HCT116 (cell line): ENCODE data around the gene UBASH3B. TPM values are rescaled to one million over a fixed set of nuclear protein-coding genes. Genes with fewer than 3 reads are reported as not detected.

Experiments used
- ATAC-seq: fragments of 200-7000 bp; cut with Tn5 transposase; 2 replicates; pipeline ENCODE4 v1.9.1; 2020; ENCODE audit warnings: mild to moderate bottlenecking, moderate library complexity
- BruUV-seq: library from RNA; stranded (reverse); fragments of 400-500 nt; replicated peaks from 2 replicates; lab custom pipeline; 2021; lab: Mats Ljungman, UMichigan
- CTCF ChIA-PET: fragments of 300-600 bp; sonication (Branson Sonifier 250); formaldehyde crosslinking; loops from one replicate; lab custom pipeline; 2021; ENCODE audit warnings: antibody characterized with exemption; lab: Charles Lee
- POLR2A ChIA-PET: fragments of 300-600, 350-600 bp; sonication (Branson Sonifier 250); formaldehyde crosslinking; loops from one replicate; lab custom pipeline; 2021; ENCODE audit warnings: antibody characterized with exemption; lab: Charles Lee
- RAD21 ChIA-PET, 2 experiments: fragments of 300-600 bp; sonication (Branson Sonifier 250); formaldehyde crosslinking; loops; one replicate each; lab custom pipeline; 2023; ENCODE audit warnings: low total read pairs in 2 of 2; ENCODE audit not compliant: uncharacterized antibody in 2 of 2, unreplicated experiment in 2 of 2, low non-redundant PET in 1 of 2; lab: Charles Lee
- DNase-seq: peaks from one replicate; pipeline ENCODE4 v3.0.0-alpha.2; 2010; ENCODE audit warnings: low read depth, low spot score
- H2AFZ ChIP-seq: fragments of 200-600 bp; shearing (Covaris generic), sonication (generic); 2 replicates; pipeline ENCODE4 v1.6.1; 2017; ENCODE audit warnings: low read depth, mixed run types, mixed read lengths, antibody characterized with exemption, low read length; ENCODE audit not compliant: poor library complexity, severe bottlenecking
- H3K27ac ChIP-seq: 2 replicates; pipeline ENCODE4 v1.5.1; 2012; ENCODE audit warnings: low read depth, low read length
- H3K27me3 ChIP-seq: fragments of 200-600 bp; sonication (generic); 2 replicates; pipeline ENCODE4 v1.6.1; 2016; ENCODE audit warnings: mixed run types, low read length, mixed read lengths; ENCODE audit not compliant: insufficient read depth
- H3K36me3 ChIP-seq, 2 experiments: fragments of 200-500 bp in 1 of 2; fragments of 200-600 bp in 1 of 2; sonication (Bioruptor generic) in 1 of 2; sonication (generic) in 1 of 2; 2 replicates each; pipeline versions ENCODE4 v1.5.1 to v1.6.1; 2014 to 2016; ENCODE audit warnings: low read length in 2 of 2, inconsistent platforms in 1 of 2, mixed read lengths in 1 of 2, mixed run types in 1 of 2; ENCODE audit not compliant: insufficient read depth in 2 of 2, control insufficient read depth in 1 of 2
- H3K4me1 ChIP-seq, 2 experiments: fragments of 200-600 bp in 1 of 2; sonication (generic) in 1 of 2; 2 replicates each; pipeline versions ENCODE4 v1.5.1 to v1.6.1; 2012 to 2017; ENCODE audit warnings: low read length in 2 of 2, inconsistent platforms in 1 of 2, mild to moderate bottlenecking in 1 of 2, mixed read lengths in 1 of 2, mixed run types in 1 of 2, moderate library complexity in 1 of 2; ENCODE audit not compliant: insufficient read depth in 2 of 2, control insufficient read depth in 1 of 2
- H3K4me2 ChIP-seq: fragments of 200-600 bp; sonication (generic); 2 replicates; pipeline ENCODE4 v1.6.1; 2017; ENCODE audit warnings: mixed run types, low read length, mixed read lengths
- H3K4me3 ChIP-seq, 2 experiments: fragments of 200-600 bp in 1 of 2; sonication (generic) in 1 of 2; replicated peaks in 1 of 2; 2 replicates each; pipeline ENCODE4 v1.5.1; 2011 to 2016; ENCODE audit warnings: low read length in 2 of 2, control low read depth in 1 of 2, low read depth in 1 of 2, mild to moderate bottlenecking in 1 of 2, mixed read lengths in 1 of 2, mixed run types in 1 of 2
- H3K79me2 ChIP-seq: fragments of 200-600 bp; sonication (generic); 2 replicates; pipeline ENCODE4 v1.6.1; 2017; ENCODE audit warnings: mild to moderate bottlenecking, mixed run types, low read length, moderate library complexity, mixed read lengths; ENCODE audit not compliant: insufficient read depth
- H3K9ac ChIP-seq: fragments of 200-600 bp; sonication (generic); 2 replicates; pipeline ENCODE4 v1.6.1; 2016; ENCODE audit warnings: low read length, mixed read lengths
- H3K9me2 ChIP-seq: fragments of 200-600 bp; sonication (generic), shearing (Covaris generic); 2 replicates; pipeline ENCODE4 v1.6.1; 2017; ENCODE audit warnings: mixed run types, mild to moderate bottlenecking, moderate library complexity; ENCODE audit not compliant: insufficient read depth
- H3K9me3 ChIP-seq, 2 experiments: fragments of 200-500 bp in 1 of 2; fragments of 200-600 bp in 1 of 2; sonication (Bioruptor generic) in 1 of 2; sonication (generic) in 1 of 2; 2 replicates each; pipeline ENCODE4 v1.6.1; 2014 to 2017; ENCODE audit warnings: low read length in 2 of 2, mixed read lengths in 2 of 2, inconsistent platforms in 1 of 2, low read depth in 1 of 2, mild to moderate bottlenecking in 1 of 2, mixed run types in 1 of 2, moderate library complexity in 1 of 2; ENCODE audit not compliant: control insufficient read depth in 1 of 2, insufficient read depth in 1 of 2
- H4K20me1 ChIP-seq: fragments of 200-600 bp; sonication (generic), shearing (Covaris generic); 2 replicates; pipeline ENCODE4 v1.6.1; 2017; ENCODE audit warnings: mixed run types, mild to moderate bottlenecking, moderate library complexity; ENCODE audit not compliant: insufficient read depth
- CBX3 ChIP-seq: IDR thresholded peaks from 2 replicates; pipeline ENCODE4 v1.6.1; 2012; ENCODE audit warnings: low read depth
- CEBPB ChIP-seq: IDR thresholded peaks from 2 replicates; pipeline ENCODE4 v1.6.1; 2012; ENCODE audit warnings: low read depth
- CTCF ChIP-seq, 3 experiments: fragments of 200-600 bp in 1 of 3; sonication (generic) in 1 of 3; IDR thresholded peaks in 2 of 3; conservative IDR thresholded peaks in 1 of 3; 2 replicates each; pipeline ENCODE4 v1.5.1; 2012 to 2017; ENCODE audit warnings: low read depth in 2 of 3, low read length in 2 of 3, antibody characterized with exemption in 1 of 3, borderline replicate concordance in 1 of 3, control low read depth in 1 of 3, mild to moderate bottlenecking in 1 of 3, mixed read lengths in 1 of 3, mixed run types in 1 of 3, moderate library complexity in 1 of 3; ENCODE audit not compliant: insufficient read depth in 1 of 3
- ELF1 ChIP-seq: IDR thresholded peaks from 2 replicates; pipeline ENCODE4 v1.6.1; 2012; ENCODE audit warnings: low read depth, borderline replicate concordance
- EZH2 ChIP-seq: fragments of 200-600 bp; sonication (generic); IDR thresholded peaks from 2 replicates; pipeline ENCODE4 v1.6.1; 2017; ENCODE audit warnings: antibody characterized with exemption, mixed run types
- EZH2phosphoT487 ChIP-seq: fragments of 200-600 bp; IDR thresholded peaks from 2 replicates; pipeline ENCODE4 v1.6.1; 2018; ENCODE audit warnings: antibody characterized with exemption, borderline replicate concordance
- FOSL1 ChIP-seq: IDR thresholded peaks from 2 replicates; pipeline ENCODE4 v1.6.1; 2012; ENCODE audit warnings: low read depth
- JUND ChIP-seq: IDR thresholded peaks from 2 replicates; pipeline ENCODE4 v1.6.1; 2012
- MAX ChIP-seq: IDR thresholded peaks from 2 replicates; pipeline ENCODE4 v1.6.1; 2012
- REST ChIP-seq: IDR thresholded peaks from 2 replicates; pipeline ENCODE4 v1.6.1; 2012; ENCODE audit warnings: low read depth
- SRF ChIP-seq: IDR thresholded peaks from 2 replicates; pipeline ENCODE4 v1.6.1; 2012; ENCODE audit warnings: low read depth
- ZNF274 ChIP-seq: fragments of 200-500 bp; sonication (Bioruptor generic); IDR thresholded peaks from 2 replicates; pipeline ENCODE4 v1.6.1; 2014; ENCODE audit warnings: mild to moderate bottlenecking, low read depth, low read length, inconsistent platforms
- intact Hi-C: fragments of 100-400 bp; cut with micrococcal nuclease; formaldehyde crosslinking; loops from 2 replicates; pipeline ENCODE4 v1.10.0; 2022
- total RNA-seq: library from RNA; stranded (reverse); gene quantifications from one replicate; pipeline ENCODE4 v1.2.1, GENCODE V29; 2021; ENCODE audit not compliant: unreplicated experiment

UBASH3B gene
- total RNA-seq, 1 experiment from 2014 or later, result 40.3 TPM

- TF ChIP-seq CEBPB, result no peak
- TF ChIP-seq EZH2phosphoT487, result no peak
- TF ChIP-seq CBX3, result no peak
- no peak for TF ChIP-seq ELF1
- no peak for TF ChIP-seq SRF
- no peak for TF ChIP-seq REST
- no peak for TF ChIP-seq CTCF (IDR thresholded peaks at IDR 0.05 in 2 of 3, conservative IDR thresholded peaks at IDR 0.05 in 1 of 3; ENCODE audit: borderline replicate concordance in 1 of 3, insufficient read depth in 1 of 3, low read depth in 2 of 3, low read length in 2 of 3)
- TF ChIP-seq FOSL1, result no peak
- TF ChIP-seq JUND, result no peak
- TF ChIP-seq MAX, result no peak
- TF ChIP-seq ZNF274, result no peak
- TF ChIP-seq EZH2, result no peak
- DNase-seq (no peak), ATAC-seq (no peak)
- H3K4me2 ChIP-seq, result no peak overlapping the region
- no peaks in the 10 kb centered on the region for H3K9me3 ChIP-seq
- no peaks in the 10 kb centered on the region for H3K27me3 ChIP-seq
- H3K79me2 ChIP-seq, result no peaks in the 10 kb centered on the region; the same call in 1 of the 2 replicates
- H2AFZ ChIP-seq, result no peak overlapping the region
- H3K36me3 ChIP-seq, result no peaks in the 10 kb centered on the region
- no TSS peak for BruUV-seq
- H3K9ac ChIP-seq, result no peak overlapping the region
- intact Hi-C loops, result no loop called here
- H3K9me2 ChIP-seq, result no peaks in the 10 kb centered on the region
- ChIA-PET POLR2A (no interaction called here), RAD21 (no interaction called here), CTCF (interaction anchor here (0.7 kb wide), 1 partner anchor 9 kb away, joined by 3 read pairs; no protein-coding TSS in a partner anchor)
- no peaks in the 10 kb centered on the region for H4K20me1 ChIP-seq
- no peak overlapping the region for H3K4me3 ChIP-seq
- no peak overlapping the region for H3K27ac ChIP-seq
- H3K4me1 ChIP-seq, result no peaks in the 10 kb centered on the region
Measured at GRCh38 chr11:122765487-122766131, 110.1 kb downstream of the UBASH3B start.
